Activated T-helper 17 cell treated with anti-CD3 and anti-CD28 coated beads, Interleukin-2, amount 50 U/mL, for 72 hours (primary cell): Measurements from ENCODE around the gene FBXW12. TPM values are rescaled to one million over a fixed set of nuclear protein-coding genes. Genes with fewer than 3 reads are reported as not detected.
A peak's percentile ranks its signal among the peaks of the same experiment; 100 is the strongest.

Experiments used
- ATAC-seq: fragments of 150-1000 bp; cut with Tn5 transposase; replicated peaks from 2 replicates; pipeline ENCODE4 v1.10.0; 2021; ENCODE audit warnings: mild to moderate bottlenecking, moderate library complexity
- H3K27ac Mint-ChIP-seq: one replicate; pipeline ENCODE4 v1.8.0; 2022; ENCODE audit warnings: mixed read lengths
- H3K27me3 Mint-ChIP-seq: one replicate; pipeline ENCODE4 v1.8.0; 2022; ENCODE audit warnings: mixed read lengths
- H3K36me3 Mint-ChIP-seq: one replicate; pipeline ENCODE4 v1.8.0; 2022; ENCODE audit warnings: low read depth, mild to moderate bottlenecking, mixed read lengths
- H3K4me1 Mint-ChIP-seq: one replicate; pipeline ENCODE4 v1.8.0; 2022; ENCODE audit warnings: mixed read lengths
- H3K4me3 Mint-ChIP-seq: one replicate; pipeline ENCODE4 v1.8.0; 2022; ENCODE audit warnings: mild to moderate bottlenecking, mixed read lengths
- H3K9me3 Mint-ChIP-seq: one replicate; pipeline ENCODE4 v1.8.0; 2022; ENCODE audit warnings: mixed read lengths
- total RNA-seq, 2 donors: library from RNA; stranded (reverse); gene quantifications; one replicate each; pipeline ENCODE4 v1.2.3, GENCODE V29; 2022

The FBXW12 gene
- total RNA-seq, 2 donors from 2014 or later = not detected

GRCh38 chr3:48419149-48419548, 47.1 kb downstream of the FBXW12 start:
- Mint-ChIP-seq H3K36me3 (no peaks in the 10 kb centered on the region), H3K4me3 (no peak overlapping the region), H3K27ac (no peak overlapping the region), H3K4me1 (no peaks in the 10 kb centered on the region), H3K9me3 (no peaks in the 10 kb centered on the region), H3K27me3 (no peaks in the 10 kb centered on the region)
- no peak for ATAC-seq

- no peaks in the 10 kb centered on the region for H3K9me3 Mint-ChIP-seq
- H3K4me1 Mint-ChIP-seq = no peaks in the 10 kb centered on the region
- ATAC-seq = no peak
- no peak overlapping the region for H3K4me3 Mint-ChIP-seq
- no peak overlapping the region for H3K27ac Mint-ChIP-seq
- H3K36me3 Mint-ChIP-seq = no peaks in the 10 kb centered on the region
- H3K27me3 Mint-ChIP-seq = no peaks in the 10 kb centered on the region
Observed at GRCh38 chr3:48419597-48419996, 47.6 kb downstream of the FBXW12 start.

GRCh38 chr3:48420561-48420960, 48.5 kb downstream of the FBXW12 start:
- H3K9me3 Mint-ChIP-seq = no peaks in the 10 kb centered on the region
- no peaks in the 10 kb centered on the region for H3K36me3 Mint-ChIP-seq
- no peak overlapping the region for H3K27ac Mint-ChIP-seq
- H3K27me3 Mint-ChIP-seq = no peaks in the 10 kb centered on the region
- ATAC-seq = no peak
- no peak overlapping the region for H3K4me3 Mint-ChIP-seq
- H3K4me1 Mint-ChIP-seq = no peaks in the 10 kb centered on the region

DNA sequence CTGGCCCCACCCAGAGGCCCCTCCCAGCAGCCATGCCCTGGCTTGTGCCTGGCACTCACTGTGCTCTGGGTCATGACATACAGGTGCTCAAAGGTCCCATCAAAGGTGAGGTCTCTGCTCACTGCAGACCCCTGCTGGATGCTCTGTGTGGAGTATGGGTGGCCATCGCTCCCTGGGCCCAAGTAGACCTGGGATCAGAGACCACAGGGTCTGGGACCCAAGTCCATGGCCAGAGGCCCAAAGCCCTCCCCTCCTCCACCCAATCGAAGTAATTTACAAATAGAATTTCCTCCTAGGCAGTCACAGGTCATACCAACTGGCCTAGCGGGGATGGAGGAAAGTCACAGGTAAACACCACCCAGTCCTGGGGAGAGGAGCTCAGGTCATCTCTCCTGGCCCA, 50.3 kb downstream of the FBXW12 start:
- Mint-ChIP-seq H3K27ac (no peak overlapping the region), H3K9me3 (no peaks in the 10 kb centered on the region), H3K4me3 (no peak overlapping the region), H3K4me1 (no peaks in the 10 kb centered on the region), H3K36me3 (no peaks in the 10 kb centered on the region), H3K27me3 (no peaks in the 10 kb centered on the region)
- no peak for ATAC-seq

DNA sequence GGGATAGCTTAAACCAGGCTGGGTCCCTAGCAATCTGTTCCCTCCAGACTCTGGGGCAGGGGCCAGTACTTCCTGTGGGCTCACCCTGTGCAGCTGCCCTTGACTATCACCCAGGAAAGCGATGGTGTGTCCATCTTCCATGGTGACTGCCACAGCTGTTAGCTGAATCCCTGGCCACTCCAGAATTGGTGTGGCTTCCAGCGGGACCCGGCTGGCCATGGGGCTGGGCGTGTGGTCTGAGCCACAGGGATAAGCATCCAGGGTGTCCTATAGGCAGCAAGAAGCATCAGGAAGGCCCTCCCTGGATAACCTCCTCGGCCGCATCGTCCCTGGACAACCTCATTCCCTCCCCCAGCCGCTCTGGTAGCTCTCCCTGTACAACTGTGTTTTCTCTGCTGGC, 50.7 kb downstream of the FBXW12 start:
- no peak overlapping the region for H3K4me3 Mint-ChIP-seq
- no peaks in the 10 kb centered on the region for H3K4me1 Mint-ChIP-seq
- H3K27ac Mint-ChIP-seq = no peak overlapping the region
- no peaks in the 10 kb centered on the region for H3K36me3 Mint-ChIP-seq
- ATAC-seq = no peak
- H3K9me3 Mint-ChIP-seq = no peaks in the 10 kb centered on the region
- H3K27me3 Mint-ChIP-seq = no peaks in the 10 kb centered on the region

- H3K4me1 Mint-ChIP-seq = no peaks in the 10 kb centered on the region
- H3K9me3 Mint-ChIP-seq = no peaks in the 10 kb centered on the region
- H3K27ac Mint-ChIP-seq = no peak overlapping the region
- no peaks in the 10 kb centered on the region for H3K27me3 Mint-ChIP-seq
- H3K4me3 Mint-ChIP-seq = no peak overlapping the region
- no peak for ATAC-seq
- H3K36me3 Mint-ChIP-seq = no peaks in the 10 kb centered on the region
Observed at GRCh38 chr3:48423241-48423882, 51.3 kb downstream of the FBXW12 start.

DNA sequence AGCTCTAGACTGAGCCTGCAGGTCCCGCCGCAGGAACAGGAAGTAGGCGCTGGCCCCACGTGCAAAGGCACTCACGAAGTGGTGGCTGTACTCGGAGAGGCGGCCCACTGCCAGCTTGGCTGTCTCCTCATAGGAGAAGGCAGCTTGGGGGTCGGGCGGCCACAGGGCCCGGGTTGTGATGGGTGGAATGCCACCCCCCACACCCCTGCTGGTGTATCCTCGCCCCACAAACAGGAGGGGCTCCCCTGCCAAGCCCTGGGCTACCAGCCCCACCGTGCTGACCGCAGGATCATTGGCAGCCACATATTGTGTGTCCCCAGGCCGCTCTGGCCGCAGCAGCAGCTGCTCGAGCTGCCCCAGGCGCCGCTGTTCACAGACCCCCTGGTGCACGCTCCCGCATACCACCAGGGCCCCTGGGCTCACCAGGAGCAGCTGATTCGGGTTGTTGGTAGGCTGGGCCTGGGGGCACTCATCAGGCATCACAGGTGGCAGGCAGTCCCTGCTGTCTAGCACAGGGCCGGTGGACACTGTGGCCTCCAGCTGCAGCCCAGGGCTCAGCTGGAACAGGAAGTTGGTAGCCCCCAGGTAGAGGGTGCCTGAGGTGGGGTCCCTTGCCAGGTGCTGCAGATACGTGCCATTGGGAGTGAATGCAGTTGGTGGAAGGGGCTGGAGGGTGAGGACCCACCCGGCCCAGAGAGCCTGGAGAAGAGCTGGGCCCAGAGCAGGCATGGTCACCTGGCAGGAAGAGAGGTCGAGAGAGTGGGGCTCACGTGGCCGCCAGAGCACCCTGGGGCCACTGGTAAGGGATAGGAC, 52.1 kb downstream of the FBXW12 start:
- no peaks in the 10 kb centered on the region for H3K27me3 Mint-ChIP-seq
- no peaks in the 10 kb centered on the region for H3K9me3 Mint-ChIP-seq

DNA sequence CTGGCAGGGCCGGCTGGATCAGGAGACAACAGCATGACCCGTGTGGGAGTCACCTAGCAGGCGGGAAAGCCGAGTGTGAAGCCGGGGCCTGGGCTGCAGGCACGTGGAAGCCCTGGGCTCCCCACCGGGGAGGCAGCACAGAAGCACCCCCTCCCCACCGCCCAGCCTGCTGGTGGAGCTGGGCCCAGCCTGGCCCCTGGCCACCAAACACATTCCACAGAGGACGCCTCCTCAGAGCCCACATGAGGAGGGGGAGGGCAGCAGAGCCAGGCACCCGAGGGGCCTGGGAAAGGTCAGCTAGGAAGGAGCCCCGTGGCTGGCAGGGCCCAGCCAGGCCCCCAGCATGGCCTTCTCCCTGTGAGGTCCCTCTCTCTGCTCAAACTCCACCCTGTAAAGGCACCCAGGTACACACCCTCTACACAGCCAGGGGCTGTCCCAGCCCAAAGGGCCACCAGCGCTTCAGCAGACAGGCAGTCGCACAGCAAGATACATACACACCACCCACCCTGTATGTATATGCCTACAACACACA, 53.3 kb downstream of the FBXW12 start:
- ATAC-seq = no peak
- Mint-ChIP-seq H3K9me3 (no peaks in the 10 kb centered on the region), H3K27ac (no peak overlapping the region), H3K4me1 (no peaks in the 10 kb centered on the region), H3K4me3 (no peak overlapping the region), H3K36me3 (no peaks in the 10 kb centered on the region), H3K27me3 (no peaks in the 10 kb centered on the region)

More for the DNA sequence above, 52.1 kb downstream of the FBXW12 start:
- no peaks in the 10 kb centered on the region for H3K36me3 Mint-ChIP-seq
- no peak for ATAC-seq
- H3K4me1 Mint-ChIP-seq = no peaks in the 10 kb centered on the region
- no peak overlapping the region for H3K4me3 Mint-ChIP-seq
- H3K27ac Mint-ChIP-seq = peak overlapping the region; percentile 50

GRCh38 chr3:48426401-48426909, 54.4 kb downstream of the FBXW12 start:
- Mint-ChIP-seq H3K36me3 (peaks cover 5% of the 10 kb centered on the region), H3K4me3 (no peak overlapping the region)

DNA sequence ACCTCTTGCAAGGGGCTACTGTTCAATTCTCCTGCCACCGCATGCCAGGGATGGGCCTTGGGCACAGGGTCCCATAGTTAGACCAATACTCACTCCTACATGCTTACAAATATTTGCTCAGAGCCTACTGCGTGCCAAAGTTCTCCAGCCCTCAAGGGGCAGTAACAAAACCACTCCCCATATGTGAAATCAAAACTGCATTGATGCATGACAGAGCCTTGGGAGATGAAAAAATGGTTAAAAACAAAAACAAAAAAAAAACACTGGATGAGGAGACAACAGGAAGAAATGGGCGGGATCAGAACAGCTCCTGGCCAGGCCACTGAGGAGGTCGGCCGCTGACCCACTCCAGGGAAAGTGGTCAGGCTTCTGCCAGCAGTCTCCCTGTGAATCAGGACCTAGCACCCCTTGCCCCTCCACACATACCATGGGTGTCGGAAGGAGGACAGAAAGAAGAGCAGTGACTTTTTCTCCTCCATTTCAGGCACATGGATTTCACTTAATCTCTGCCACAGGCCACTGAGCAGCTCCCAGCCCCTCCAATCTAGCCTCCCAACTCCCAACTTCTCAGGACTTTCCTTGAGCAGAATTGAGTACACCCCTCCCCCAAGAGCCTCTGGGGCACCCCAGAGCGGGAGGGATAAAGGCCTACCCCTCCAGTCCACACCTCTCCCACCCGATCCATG, 55.1 kb downstream of the FBXW12 start:
- Mint-ChIP-seq H3K27me3 (no peaks in the 10 kb centered on the region), H3K9me3 (no peaks in the 10 kb centered on the region), H3K36me3 (peaks cover 11% of the 10 kb centered on the region), H3K4me1 (no peaks in the 10 kb centered on the region), H3K27ac (no peak overlapping the region), H3K4me3 (no peak overlapping the region)
- no peak for ATAC-seq

More at GRCh38 chr3:48426401-48426909, 54.4 kb downstream of the FBXW12 start:
- no peaks in the 10 kb centered on the region for H3K27me3 Mint-ChIP-seq
- H3K27ac Mint-ChIP-seq = no peak overlapping the region
- ATAC-seq = no peak
- no peaks in the 10 kb centered on the region for H3K9me3 Mint-ChIP-seq
- no peaks in the 10 kb centered on the region for H3K4me1 Mint-ChIP-seq

GRCh38 chr3:48427630-48427962, 55.6 kb downstream of the FBXW12 start:
- Mint-ChIP-seq H3K9me3 (no peaks in the 10 kb centered on the region), H3K36me3 (peaks cover 16% of the 10 kb centered on the region), H3K27me3 (no peaks in the 10 kb centered on the region), H3K4me1 (no peaks in the 10 kb centered on the region), H3K27ac (no peak overlapping the region), H3K4me3 (peak overlapping the region; percentile 41)
- ATAC-seq = no peak

- no peaks in the 10 kb centered on the region for H3K27me3 Mint-ChIP-seq
- peak overlapping the region; percentile 41 for H3K4me3 Mint-ChIP-seq
- no peak overlapping the region for H3K27ac Mint-ChIP-seq
- peaks cover 17% of the 10 kb centered on the region for H3K36me3 Mint-ChIP-seq
- H3K9me3 Mint-ChIP-seq = no peaks in the 10 kb centered on the region
- no peaks in the 10 kb centered on the region for H3K4me1 Mint-ChIP-seq
- no peak for ATAC-seq
Observed at GRCh38 chr3:48428088-48428571, 56.1 kb downstream of the FBXW12 start.

GRCh38 chr3:48428572-48429316, 56.7 kb downstream of the FBXW12 start:
- peak; percentile 53 for ATAC-seq
- H3K4me1 Mint-ChIP-seq = no peaks in the 10 kb centered on the region
- H3K27ac Mint-ChIP-seq = no peak overlapping the region
- H3K27me3 Mint-ChIP-seq = no peaks in the 10 kb centered on the region
- H3K4me3 Mint-ChIP-seq = peak overlapping the region; percentile 41
- no peaks in the 10 kb centered on the region for H3K9me3 Mint-ChIP-seq
- H3K36me3 Mint-ChIP-seq = peaks cover 17% of the 10 kb centered on the region
